Measurements from ENCODE around the gene INTS6.

Gene INTS6

DNA sequence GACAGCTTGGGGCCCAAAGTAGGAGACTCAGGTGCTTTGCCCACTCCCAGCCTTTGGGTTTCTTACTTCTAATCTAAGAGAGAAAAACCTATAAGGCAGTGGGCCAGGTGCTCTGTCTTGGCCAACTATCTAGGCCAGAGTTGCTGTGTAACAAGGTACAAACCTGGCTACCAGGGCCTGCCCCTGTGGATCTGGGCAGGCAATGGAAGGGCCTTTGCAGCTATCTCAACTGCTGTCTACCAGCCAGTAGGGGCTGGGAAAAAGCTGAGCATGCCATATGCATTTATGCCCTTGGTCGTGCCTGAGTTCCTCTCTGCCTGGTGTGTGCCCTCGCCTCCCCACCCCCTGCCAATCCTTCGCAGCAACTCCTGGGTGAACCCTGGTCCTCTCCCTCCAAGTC, 130.0 kb downstream of the INTS6 start:
- TF ChIP-seq ZFP30 (CRISPR knock-in tag; IDR thresholded peaks at IDR 0.05) (no peak), ARNTL (CRISPR knock-in tag; IDR thresholded peaks at IDR 0.05; ENCODE audit: borderline replicate concordance, low read depth) (no peak), TCF4 (CRISPR knock-in tag; IDR thresholded peaks at IDR 0.05; ENCODE audit: borderline replicate concordance) (no peak)
- TF ChIP-seq, protein P1, sequence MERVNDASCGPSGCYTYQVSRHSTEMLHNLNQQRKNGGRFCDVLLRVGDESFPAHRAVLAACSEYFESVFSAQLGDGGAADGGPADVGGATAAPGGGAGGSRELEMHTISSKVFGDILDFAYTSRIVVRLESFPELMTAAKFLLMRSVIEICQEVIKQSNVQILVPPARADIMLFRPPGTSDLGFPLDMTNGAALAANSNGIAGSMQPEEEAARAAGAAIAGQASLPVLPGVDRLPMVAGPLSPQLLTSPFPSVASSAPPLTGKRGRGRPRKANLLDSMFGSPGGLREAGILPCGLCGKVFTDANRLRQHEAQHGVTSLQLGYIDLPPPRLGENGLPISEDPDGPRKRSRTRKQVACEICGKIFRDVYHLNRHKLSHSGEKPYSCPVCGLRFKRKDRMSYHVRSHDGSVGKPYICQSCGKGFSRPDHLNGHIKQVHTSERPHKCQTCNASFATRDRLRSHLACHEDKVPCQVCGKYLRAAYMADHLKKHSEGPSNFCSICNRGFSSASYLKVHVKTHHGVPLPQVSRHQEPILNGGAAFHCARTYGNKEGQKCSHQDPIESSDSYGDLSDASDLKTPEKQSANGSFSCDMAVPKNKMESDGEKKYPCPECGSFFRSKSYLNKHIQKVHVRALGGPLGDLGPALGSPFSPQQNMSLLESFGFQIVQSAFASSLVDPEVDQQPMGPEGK (CRISPR knock-in tag; IDR thresholded peaks at IDR 0.05; ENCODE audit: borderline replicate concordance) = no peak
- no peak for ATAC-seq

GRCh38 chr13:51321836-51322235, 131.0 kb downstream of the INTS6 start:
- ATAC-seq = no peak
- no peak for TF ChIP-seq ZNF8 (CRISPR knock-in tag; IDR thresholded peaks at IDR 0.05)
- TF ChIP-seq POU6F1 (CRISPR knock-in tag; IDR thresholded peaks at IDR 0.05; ENCODE audit: borderline replicate concordance, low read depth) = no peak
- TF ChIP-seq CSRNP3 (CRISPR knock-in tag; IDR thresholded peaks at IDR 0.05) = no peak
- no peak for TF ChIP-seq PPARA (CRISPR knock-in tag; IDR thresholded peaks at IDR 0.05; ENCODE audit: borderline replicate concordance)
- no peak for TF ChIP-seq ESRRG (CRISPR knock-in tag; IDR thresholded peaks at IDR 0.05)
- TF ChIP-seq OSR1 (CRISPR knock-in tag; IDR thresholded peaks at IDR 0.05) = no peak
- no peak for TF ChIP-seq TOX (CRISPR knock-in tag; IDR thresholded peaks at IDR 0.05; ENCODE audit: borderline replicate concordance)
- TF ChIP-seq ZNF565 (CRISPR knock-in tag; conservative IDR thresholded peaks at IDR 0.05; ENCODE audit: low read depth) = no peak
- no peak for TF ChIP-seq GLIS3 (CRISPR knock-in tag; IDR thresholded peaks at IDR 0.05)
- no peak for TF ChIP-seq RARB (CRISPR knock-in tag; IDR thresholded peaks at IDR 0.05)
- TF ChIP-seq ISL1 (CRISPR knock-in tag; IDR thresholded peaks at IDR 0.05) = no peak
- TF ChIP-seq, protein P2, sequence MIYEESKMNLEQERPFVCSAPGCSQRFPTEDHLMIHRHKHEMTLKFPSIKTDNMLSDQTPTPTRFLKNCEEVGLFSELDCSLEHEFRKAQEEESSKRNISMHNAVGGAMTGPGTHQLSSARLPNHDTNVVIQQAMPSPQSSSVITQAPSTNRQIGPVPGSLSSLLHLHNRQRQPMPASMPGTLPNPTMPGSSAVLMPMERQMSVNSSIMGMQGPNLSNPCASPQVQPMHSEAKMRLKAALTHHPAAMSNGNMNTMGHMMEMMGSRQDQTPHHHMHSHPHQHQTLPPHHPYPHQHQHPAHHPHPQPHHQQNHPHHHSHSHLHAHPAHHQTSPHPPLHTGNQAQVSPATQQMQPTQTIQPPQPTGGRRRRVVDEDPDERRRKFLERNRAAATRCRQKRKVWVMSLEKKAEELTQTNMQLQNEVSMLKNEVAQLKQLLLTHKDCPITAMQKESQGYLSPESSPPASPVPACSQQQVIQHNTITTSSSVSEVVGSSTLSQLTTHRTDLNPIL (CRISPR knock-in tag; IDR thresholded peaks at IDR 0.05; ENCODE audit: low read depth) = no peak
- TF ChIP-seq BACH2 (CRISPR knock-in tag; IDR thresholded peaks at IDR 0.05; ENCODE audit: borderline replicate concordance) = no peak
- TF ChIP-seq ZFP30 (CRISPR knock-in tag; IDR thresholded peaks at IDR 0.05) = no peak

DNA sequence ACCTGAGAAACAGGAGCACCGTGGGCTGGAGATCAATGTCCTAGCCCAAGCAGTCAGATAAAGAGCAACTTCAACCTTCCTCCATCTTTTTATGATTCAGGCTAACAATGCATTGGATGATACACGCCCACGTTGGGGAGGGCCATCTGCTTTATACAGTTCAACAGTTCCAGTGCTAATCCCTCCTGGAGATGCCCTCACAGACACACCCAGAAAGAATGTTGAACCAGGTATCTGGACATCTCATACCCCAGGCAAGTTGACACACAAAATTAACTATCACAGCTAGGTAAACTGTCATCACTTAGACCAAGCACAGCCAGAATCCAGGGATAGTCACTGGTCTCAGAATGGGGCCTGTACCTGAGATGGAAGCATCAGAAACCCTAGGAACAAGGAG, 134.0 kb downstream of the INTS6 start:
- TF ChIP-seq, protein P1 (CRISPR knock-in tag; IDR thresholded peaks at IDR 0.05; ENCODE audit: borderline replicate concordance) = no peak
- TF ChIP-seq GLIS3 (CRISPR knock-in tag; IDR thresholded peaks at IDR 0.05) (no peak), ZFP30 (CRISPR knock-in tag; IDR thresholded peaks at IDR 0.05) (no peak), ESRRG (CRISPR knock-in tag; IDR thresholded peaks at IDR 0.05) (no peak), ZFP3 (CRISPR knock-in tag; IDR thresholded peaks at IDR 0.05) (no peak), CSDC2 (CRISPR knock-in tag; IDR thresholded peaks at IDR 0.05) (no peak), PPARA (CRISPR knock-in tag; IDR thresholded peaks at IDR 0.05; ENCODE audit: borderline replicate concordance) (no peak), ZNF70 (CRISPR knock-in tag; IDR thresholded peaks at IDR 0.05) (no peak), OSR1 (CRISPR knock-in tag; IDR thresholded peaks at IDR 0.05) (no peak), SNAI2 (CRISPR knock-in tag; IDR thresholded peaks at IDR 0.05) (no peak)
- ATAC-seq = no peak

DNA sequence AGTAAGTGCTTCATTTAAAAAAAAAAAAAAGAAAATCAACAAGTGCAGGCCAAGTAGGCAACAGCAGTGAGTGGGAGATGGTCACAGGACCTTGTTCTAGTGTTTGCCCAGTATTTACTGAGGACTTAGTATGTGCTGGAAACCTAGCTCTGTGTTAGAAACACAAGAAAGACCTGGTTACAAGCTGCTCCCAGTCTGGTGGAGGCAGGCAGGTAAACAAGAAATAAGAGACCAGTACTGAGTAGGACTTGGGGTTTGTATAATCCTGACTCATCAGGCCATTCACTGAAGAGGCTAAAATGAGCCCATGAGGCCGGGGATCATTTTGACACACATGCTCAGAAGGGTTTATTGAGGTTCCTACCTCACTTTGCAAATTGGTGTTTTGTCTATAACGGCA, 134.8 kb downstream of the INTS6 start:
- ATAC-seq = no peak
- no peak for TF ChIP-seq ZNF8 (CRISPR knock-in tag; IDR thresholded peaks at IDR 0.05)
- TF ChIP-seq POU6F1 (CRISPR knock-in tag; IDR thresholded peaks at IDR 0.05; ENCODE audit: borderline replicate concordance, low read depth) = no peak
- TF ChIP-seq BACH2 (CRISPR knock-in tag; IDR thresholded peaks at IDR 0.05; ENCODE audit: borderline replicate concordance) = no peak
- TF ChIP-seq ZNF565 (CRISPR knock-in tag; conservative IDR thresholded peaks at IDR 0.05; ENCODE audit: low read depth) = no peak
- TF ChIP-seq ZC3H10 (CRISPR knock-in tag; IDR thresholded peaks at IDR 0.05) = no peak
- no peak for TF ChIP-seq CSRNP3 (CRISPR knock-in tag; IDR thresholded peaks at IDR 0.05)
- TF ChIP-seq TOX (CRISPR knock-in tag; IDR thresholded peaks at IDR 0.05; ENCODE audit: borderline replicate concordance) = no peak
- no peak for TF ChIP-seq ZFP3 (CRISPR knock-in tag; IDR thresholded peaks at IDR 0.05)
- TF ChIP-seq ARNTL (CRISPR knock-in tag; IDR thresholded peaks at IDR 0.05; ENCODE audit: borderline replicate concordance, low read depth) = no peak
- TF ChIP-seq ZNF70 (CRISPR knock-in tag; IDR thresholded peaks at IDR 0.05) = no peak
- TF ChIP-seq OSR1 (CRISPR knock-in tag; IDR thresholded peaks at IDR 0.05) = no peak
- no peak for TF ChIP-seq SNAI2 (CRISPR knock-in tag; IDR thresholded peaks at IDR 0.05)
- no peak for TF ChIP-seq TCF4 (CRISPR knock-in tag; IDR thresholded peaks at IDR 0.05; ENCODE audit: borderline replicate concordance)
- no peak for TF ChIP-seq PPARA (CRISPR knock-in tag; IDR thresholded peaks at IDR 0.05; ENCODE audit: borderline replicate concordance)
